WTC11 (cell line): Measurements from ENCODE around the gene BCAM. TPM values are rescaled to one million over a fixed set of nuclear protein-coding genes. Genes with fewer than 3 reads are reported as not detected.

ENCODE experiments used
- ATAC-seq: fragments of 200-7000 bp; cut with Tn5 transposase; 2 replicates; pipeline ENCODE4 v1.10.0; 2021; ENCODE audit warnings: mild to moderate bottlenecking, moderate library complexity
- CTCF ChIA-PET: fragments of 300-600 bp; sonication (Branson Sonifier 250); formaldehyde crosslinking; loops from one replicate; lab custom pipeline; 2021; ENCODE audit warnings: antibody characterized with exemption; lab: Charles Lee
- POLR2A ChIA-PET: fragments of 350-600 bp; sonication (Branson Sonifier 250); formaldehyde crosslinking; loops from one replicate; lab custom pipeline; 2021; ENCODE audit warnings: antibody characterized with exemption; lab: Charles Lee
- DNase-seq: peaks from one replicate; pipeline ENCODE4 v3.0.0; 2021; ENCODE audit warnings: low spot score
- H3K27ac Mint-ChIP-seq: 2 replicates; pipeline ENCODE4 v1.8.0; 2021; ENCODE audit warnings: mixed read lengths
- H3K27me3 Mint-ChIP-seq: 2 replicates; pipeline ENCODE4 v1.8.0; 2021; ENCODE audit warnings: low read depth, mild to moderate bottlenecking, moderate library complexity, mixed read lengths
- H3K36me3 Mint-ChIP-seq: 2 replicates; pipeline ENCODE4 v1.8.0; 2021; ENCODE audit warnings: mixed read lengths
- H3K4me1 Mint-ChIP-seq: 2 replicates; pipeline ENCODE4 v1.8.0; 2022; ENCODE audit warnings: mixed read lengths
- H3K4me3 Mint-ChIP-seq: 2 replicates; pipeline ENCODE4 v1.8.0; 2021; ENCODE audit warnings: mild to moderate bottlenecking, moderate library complexity, mixed read lengths
- H3K9me3 Mint-ChIP-seq: 2 replicates; pipeline ENCODE4 v1.8.0; 2021; ENCODE audit warnings: mixed read lengths
- ATF1 ChIP-seq: sonication (generic); formaldehyde crosslinking; IDR thresholded peaks from 2 replicates; pipeline ENCODE4 v1.8.1; 2023; ENCODE audit warnings: mild to moderate bottlenecking, moderate library complexity, missing genetic modification reagents
- CREB1 ChIP-seq: sonication (generic); formaldehyde crosslinking; IDR thresholded peaks from 2 replicates; pipeline ENCODE4 v1.8.0; 2023; ENCODE audit warnings: mild to moderate bottlenecking, missing genetic modification reagents
- ESRRA ChIP-seq: sonication (generic); formaldehyde crosslinking; IDR thresholded peaks from 2 replicates; pipeline ENCODE4 v1.8.1; 2022; ENCODE audit warnings: mild to moderate bottlenecking, missing genetic modification reagents, borderline replicate concordance
- FOXP1 ChIP-seq: sonication (generic); formaldehyde crosslinking; IDR thresholded peaks from 2 replicates; pipeline ENCODE4 v1.8.0; 2022; ENCODE audit warnings: missing genetic modification reagents, mild to moderate bottlenecking, moderate library complexity, borderline replicate concordance
- GRHL2 ChIP-seq: fragments of 250-450 bp; sonication (Bioruptor Pico); IDR thresholded peaks from 2 replicates; pipeline ENCODE4 v1.8.0; 2022; ENCODE audit warnings: mild to moderate bottlenecking, moderate library complexity; ENCODE audit not compliant: insufficient replicate concordance, severe bottlenecking
- GTF2I ChIP-seq: fragments of 250-450 bp; sonication (Bioruptor Pico); conservative IDR thresholded peaks from 2 replicates; pipeline ENCODE4 v1.4.0; 2021; ENCODE audit warnings: mild to moderate bottlenecking
- IRF2 ChIP-seq: sonication (generic); formaldehyde crosslinking; IDR thresholded peaks from 2 replicates; pipeline ENCODE4 v1.8.0; 2022; ENCODE audit warnings: low read depth, missing genetic modification reagents, borderline replicate concordance
- JAZF1 ChIP-seq: fragments of 250-450 bp; sonication (Bioruptor Pico); IDR thresholded peaks from 2 replicates; pipeline ENCODE4 v1.9.0; 2021; ENCODE audit warnings: moderate library complexity, mild to moderate bottlenecking, inconsistent platforms
- MXD4 ChIP-seq: fragments of 250-450 bp; sonication (Bioruptor Pico); IDR thresholded peaks from 2 replicates; pipeline ENCODE4 v1.8.0; 2021; ENCODE audit warnings: mild to moderate bottlenecking, moderate library complexity, borderline replicate concordance
- NFATC4 ChIP-seq: fragments of 250-450 bp; sonication (Bioruptor Pico); IDR thresholded peaks from 2 replicates; pipeline ENCODE4 v1.9.0; 2021; ENCODE audit warnings: mild to moderate bottlenecking
- NR1H2 ChIP-seq: sonication (generic); formaldehyde crosslinking; IDR thresholded peaks from 2 replicates; pipeline ENCODE4 v1.9.0; 2021; ENCODE audit warnings: mild to moderate bottlenecking, moderate library complexity, missing genetic modification reagents
- PRRX2 ChIP-seq: fragments of 250-450 bp; sonication (Bioruptor Pico); IDR thresholded peaks from 2 replicates; pipeline ENCODE4 v1.8.0; 2021; ENCODE audit warnings: mild to moderate bottlenecking
- SMAD3 ChIP-seq: sonication (generic); formaldehyde crosslinking; IDR thresholded peaks from 2 replicates; pipeline ENCODE4 v1.8.0; 2022; ENCODE audit warnings: missing genetic modification reagents, mild to moderate bottlenecking, borderline replicate concordance
- ZNF232 ChIP-seq: sonication (generic); formaldehyde crosslinking; IDR thresholded peaks from 2 replicates; pipeline ENCODE4 v1.8.0; 2022; ENCODE audit warnings: mild to moderate bottlenecking, missing genetic modification reagents
- ZNF317 ChIP-seq: sonication (generic); formaldehyde crosslinking; IDR thresholded peaks from 2 replicates; pipeline ENCODE4 v1.8.1; 2023; ENCODE audit warnings: low read depth, mild to moderate bottlenecking, moderate library complexity, missing genetic modification reagents, borderline replicate concordance
- ZNF416 ChIP-seq: fragments of 250-450 bp; sonication (Bioruptor Pico); IDR thresholded peaks from 2 replicates; pipeline ENCODE4 v1.9.0; 2021; ENCODE audit warnings: mild to moderate bottlenecking, inconsistent platforms
- total RNA-seq: library from RNA; stranded (reverse); gene quantifications from 3 replicates; pipeline ENCODE4 v1.2.3, GENCODE V29; 2021
- TF ChIP-seq, protein P1 (sequence below): sonication (generic); formaldehyde crosslinking; IDR thresholded peaks from 2 replicates; pipeline ENCODE4 v1.8.0; 2022; ENCODE audit warnings: missing genetic modification reagents
- TF ChIP-seq, protein P2 (sequence below): fragments of 250-450 bp; sonication (Bioruptor Pico); IDR thresholded peaks from 2 replicates; pipeline ENCODE4 v1.9.0; 2021; ENCODE audit warnings: moderate library complexity, mild to moderate bottlenecking, inconsistent platforms, borderline replicate concordance
- TF ChIP-seq, protein P3 (sequence below): sonication (generic); formaldehyde crosslinking; conservative IDR thresholded peaks from 2 replicates; pipeline ENCODE4 v1.8.1; 2023; ENCODE audit warnings: mild to moderate bottlenecking, low read depth, missing genetic modification reagents, moderate library complexity

Gene BCAM
- total RNA-seq, 1 experiment from 2014 or later: 73.1 TPM

DNA sequence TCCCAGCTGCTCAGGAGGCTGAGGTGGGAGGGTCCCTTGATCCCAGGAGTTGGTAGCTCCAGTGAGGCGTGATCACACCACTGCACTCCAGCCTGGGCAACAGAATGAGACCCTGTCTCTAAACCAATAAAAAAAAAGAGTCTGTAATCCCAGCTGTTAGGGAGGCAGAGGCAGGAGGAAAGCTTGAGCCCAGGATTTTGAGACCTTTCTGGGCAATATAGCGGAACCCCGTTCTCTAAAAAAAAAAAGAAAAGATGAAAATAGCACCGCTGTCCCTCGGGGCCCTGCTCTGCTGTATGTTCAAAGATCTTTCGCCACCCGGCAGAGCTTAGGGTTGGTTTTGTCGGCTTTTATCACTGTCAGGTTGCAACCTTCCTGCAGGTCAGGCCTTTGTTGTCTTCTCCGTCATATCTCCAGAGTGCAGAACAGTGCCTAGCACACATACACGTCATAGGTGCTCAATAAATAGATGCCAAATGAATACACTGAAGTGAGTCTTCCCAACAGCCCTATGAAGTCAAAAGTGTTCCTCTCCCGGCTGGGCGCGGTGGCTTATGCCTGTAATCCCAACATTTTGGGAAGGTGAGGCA, 13.4 kb upstream of the BCAM start:
- Mint-ChIP-seq H3K4me3 (no peak overlapping the region), H3K27me3 (peaks cover 14% of the 10 kb centered on the region), H3K9me3 (no peaks in the 10 kb centered on the region), H3K27ac (peak overlapping the region; percentile 96), H3K36me3 (peaks cover 42% of the 10 kb centered on the region), H3K4me1 (peaks cover 31% of the 10 kb centered on the region)
- ChIA-PET POLR2A (interaction anchor here (1.6 to 2.1 kb wide), 2 partner anchors 9 to 13 kb away, joined by 4 to 6 read pairs; no protein-coding TSS in a partner anchor), CTCF (interaction anchor here (0.7 to 3.8 kb wide), 4 partner anchors 12 to 49 kb away, joined by 3 to 28 read pairs (median 11); no protein-coding TSS in a partner anchor)
- no peak for DNase-seq
- ATAC-seq: no peak
- no peak for TF ChIP-seq GRHL2 (CRISPR knock-in tag)
- TF ChIP-seq, protein P1, sequence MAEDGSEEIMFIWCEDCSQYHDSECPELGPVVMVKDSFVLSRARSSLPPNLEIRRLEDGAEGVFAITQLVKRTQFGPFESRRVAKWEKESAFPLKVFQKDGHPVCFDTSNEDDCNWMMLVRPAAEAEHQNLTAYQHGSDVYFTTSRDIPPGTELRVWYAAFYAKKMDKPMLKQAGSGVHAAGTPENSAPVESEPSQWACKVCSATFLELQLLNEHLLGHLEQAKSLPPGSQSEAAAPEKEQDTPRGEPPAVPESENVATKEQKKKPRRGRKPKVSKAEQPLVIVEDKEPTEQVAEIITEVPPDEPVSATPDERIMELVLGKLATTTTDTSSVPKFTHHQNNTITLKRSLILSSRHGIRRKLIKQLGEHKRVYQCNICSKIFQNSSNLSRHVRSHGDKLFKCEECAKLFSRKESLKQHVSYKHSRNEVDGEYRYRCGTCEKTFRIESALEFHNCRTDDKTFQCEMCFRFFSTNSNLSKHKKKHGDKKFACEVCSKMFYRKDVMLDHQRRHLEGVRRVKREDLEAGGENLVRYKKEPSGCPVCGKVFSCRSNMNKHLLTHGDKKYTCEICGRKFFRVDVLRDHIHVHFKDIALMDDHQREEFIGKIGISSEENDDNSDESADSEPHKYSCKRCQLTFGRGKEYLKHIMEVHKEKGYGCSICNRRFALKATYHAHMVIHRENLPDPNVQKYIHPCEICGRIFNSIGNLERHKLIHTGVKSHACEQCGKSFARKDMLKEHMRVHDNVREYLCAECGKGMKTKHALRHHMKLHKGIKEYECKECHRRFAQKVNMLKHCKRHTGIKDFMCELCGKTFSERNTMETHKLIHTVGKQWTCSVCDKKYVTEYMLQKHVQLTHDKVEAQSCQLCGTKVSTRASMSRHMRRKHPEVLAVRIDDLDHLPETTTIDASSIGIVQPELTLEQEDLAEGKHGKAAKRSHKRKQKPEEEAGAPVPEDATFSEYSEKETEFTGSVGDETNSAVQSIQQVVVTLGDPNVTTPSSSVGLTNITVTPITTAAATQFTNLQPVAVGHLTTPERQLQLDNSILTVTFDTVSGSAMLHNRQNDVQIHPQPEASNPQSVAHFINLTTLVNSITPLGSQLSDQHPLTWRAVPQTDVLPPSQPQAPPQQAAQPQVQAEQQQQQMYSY (CRISPR knock-in tag): no peak
- TF ChIP-seq JAZF1 (CRISPR knock-in tag): no peak
- no peak for TF ChIP-seq ATF1
- TF ChIP-seq GTF2I (CRISPR knock-in tag): no peak
- TF ChIP-seq ZNF232 (CRISPR knock-in tag): no peak
- TF ChIP-seq FOXP1 (CRISPR knock-in tag): no peak
- no peak for TF ChIP-seq MXD4 (CRISPR knock-in tag)

DNA sequence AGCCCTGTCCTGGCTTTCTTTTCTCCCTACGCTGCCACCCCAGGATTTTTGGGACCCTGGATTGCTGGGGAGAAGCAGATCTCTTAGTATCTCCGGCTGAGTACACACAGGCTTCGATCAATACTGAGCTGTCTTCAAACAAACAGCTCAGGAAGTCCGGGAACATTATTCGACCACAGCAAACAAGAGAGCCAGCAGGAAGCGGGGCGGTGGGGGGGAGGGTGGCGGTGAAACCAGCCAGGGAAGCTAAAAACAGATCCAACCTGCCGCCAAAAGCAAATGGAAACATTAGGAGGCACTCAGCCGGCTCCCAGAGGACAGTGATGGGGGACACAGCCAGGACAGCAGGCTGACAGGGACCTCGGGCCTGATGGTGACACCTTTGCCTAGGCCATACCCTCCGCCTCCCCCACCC, 12.2 kb upstream of the BCAM start:
- POLR2A ChIA-PET: interaction anchor here (0.6 kb wide), 2 partner anchors 16 to 119 kb away, joined by 3 to 4 read pairs; no protein-coding TSS in a partner anchor
- peaks cover 42% of the 10 kb centered on the region for H3K36me3 Mint-ChIP-seq
- H3K27me3 Mint-ChIP-seq: peaks cover 14% of the 10 kb centered on the region
- no peaks in the 10 kb centered on the region for H3K9me3 Mint-ChIP-seq
- no peak for TF ChIP-seq ZNF416 (CRISPR knock-in tag)
- TF ChIP-seq FOXP1 (CRISPR knock-in tag): no peak
- TF ChIP-seq, protein P2, sequence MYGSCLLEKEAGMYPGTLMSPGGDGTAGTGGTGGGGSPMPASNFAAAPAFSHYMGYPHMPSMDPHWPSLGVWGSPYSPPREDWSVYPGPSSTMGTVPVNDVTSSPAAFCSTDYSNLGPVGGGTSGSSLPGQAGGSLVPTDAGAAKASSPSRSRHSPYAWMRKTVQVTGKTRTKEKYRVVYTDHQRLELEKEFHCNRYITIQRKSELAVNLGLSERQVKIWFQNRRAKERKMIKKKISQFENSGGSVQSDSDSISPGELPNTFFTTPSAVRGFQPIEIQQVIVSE (CRISPR knock-in tag): no peak
- TF ChIP-seq IRF2 (CRISPR knock-in tag): no peak
- TF ChIP-seq NR1H2 (CRISPR knock-in tag): no peak
- TF ChIP-seq, protein P3, sequence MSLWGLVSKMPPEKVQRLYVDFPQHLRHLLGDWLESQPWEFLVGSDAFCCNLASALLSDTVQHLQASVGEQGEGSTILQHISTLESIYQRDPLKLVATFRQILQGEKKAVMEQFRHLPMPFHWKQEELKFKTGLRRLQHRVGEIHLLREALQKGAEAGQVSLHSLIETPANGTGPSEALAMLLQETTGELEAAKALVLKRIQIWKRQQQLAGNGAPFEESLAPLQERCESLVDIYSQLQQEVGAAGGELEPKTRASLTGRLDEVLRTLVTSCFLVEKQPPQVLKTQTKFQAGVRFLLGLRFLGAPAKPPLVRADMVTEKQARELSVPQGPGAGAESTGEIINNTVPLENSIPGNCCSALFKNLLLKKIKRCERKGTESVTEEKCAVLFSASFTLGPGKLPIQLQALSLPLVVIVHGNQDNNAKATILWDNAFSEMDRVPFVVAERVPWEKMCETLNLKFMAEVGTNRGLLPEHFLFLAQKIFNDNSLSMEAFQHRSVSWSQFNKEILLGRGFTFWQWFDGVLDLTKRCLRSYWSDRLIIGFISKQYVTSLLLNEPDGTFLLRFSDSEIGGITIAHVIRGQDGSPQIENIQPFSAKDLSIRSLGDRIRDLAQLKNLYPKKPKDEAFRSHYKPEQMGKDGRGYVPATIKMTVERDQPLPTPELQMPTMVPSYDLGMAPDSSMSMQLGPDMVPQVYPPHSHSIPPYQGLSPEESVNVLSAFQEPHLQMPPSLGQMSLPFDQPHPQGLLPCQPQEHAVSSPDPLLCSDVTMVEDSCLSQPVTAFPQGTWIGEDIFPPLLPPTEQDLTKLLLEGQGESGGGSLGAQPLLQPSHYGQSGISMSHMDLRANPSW (CRISPR knock-in tag): no peak
- TF ChIP-seq SMAD3 (CRISPR knock-in tag): no peak
- TF ChIP-seq, protein P1 (CRISPR knock-in tag): no peak
- no peak for TF ChIP-seq NFATC4 (CRISPR knock-in tag)
- no peak for TF ChIP-seq ZNF317 (CRISPR knock-in tag)
- TF ChIP-seq ESRRA (CRISPR knock-in tag): no peak
- TF ChIP-seq CREB1 (CRISPR knock-in tag): no peak
- TF ChIP-seq PRRX2 (CRISPR knock-in tag): no peak
- TF ChIP-seq, all 79 proteins: peak for 0
- CTCF ChIA-PET: interaction anchor here (0.6 to 2.2 kb wide), 17 partner anchors 9 to 226 kb away, joined by 3 to 28 read pairs (median 4); partner anchors contain the start of genes BCAM, CBLC and NECTIN2
- Mint-ChIP-seq H3K4me1 (peaks cover 31% of the 10 kb centered on the region), H3K27ac (peak overlapping the region; percentile 96), H3K4me3 (peak overlapping the region; percentile 6; the same call in 1 of the 2 replicates)
- ATAC-seq (peak; percentile 52), DNase-seq (no peak)
